Measurements from ENCODE around the gene BCL7B. TPM values are rescaled to one million over a fixed set of nuclear protein-coding genes. Genes with fewer than 3 reads are reported as not detected.
"Not testable (repeated sequence)": the region's sequence is repeated elsewhere in the genome, so short reads cannot be mapped to it uniquely, and the experiment has no call there.

Gene BCL7B
- total and polyA plus RNA-seq, 2 experiments from 2014 or later: 17.0 to 18.2 TPM

GRCh38 chr7:73536479-73536878 is 21.0 kb downstream of the BCL7B start (continued):
- TF ChIP-seq ZNF462 (CRISPR knock-in tag; IDR thresholded peaks at IDR 0.05): no peak

DNA sequence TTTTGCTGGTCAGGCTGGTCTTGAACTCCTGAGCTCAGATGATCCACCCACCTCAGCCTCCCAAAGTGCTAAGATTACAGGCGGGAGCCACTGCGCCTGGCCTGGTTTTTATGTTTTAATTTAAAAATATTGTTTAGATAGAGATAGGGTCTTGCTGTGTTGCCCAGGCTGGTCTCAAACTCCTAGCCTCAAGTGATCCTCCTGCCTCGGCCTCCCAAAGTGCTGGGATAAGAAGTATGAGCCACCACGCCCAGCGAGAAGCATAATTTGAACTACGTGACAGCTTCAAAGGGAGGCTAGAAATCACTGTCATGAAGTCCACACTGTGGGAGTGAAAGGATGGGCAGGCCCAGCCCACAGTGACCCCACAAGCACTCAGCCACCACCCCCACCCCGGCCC is 21.6 kb downstream of the BCL7B start:
- not testable (repeated sequence) for H3F3A ChIP-seq (replicated peaks; ENCODE audit: low read depth); H3K9me2 ChIP-seq (ENCODE audit: insufficient read depth); H2AFZ ChIP-seq; H3K27me3 Mint-ChIP-seq (ENCODE audit: insufficient read depth, low read depth, poor library complexity); H3K4me1 Mint-ChIP-seq; H3K27me3 ChIP-seq (ENCODE audit: insufficient read depth); H3K4me1 ChIP-seq (ENCODE audit: insufficient read depth); ATAC-seq; H3K27ac Mint-ChIP-seq; H3K4me2 ChIP-seq; H3K27ac ChIP-seq (ENCODE audit: low read depth); DNase-seq (ENCODE audit: low spot score); H3K9me3 Mint-ChIP-seq; H4K20me1 ChIP-seq (replicated peaks; ENCODE audit: insufficient read depth); H3K4me3 Mint-ChIP-seq; H3K79me2 ChIP-seq (replicated peaks; ENCODE audit: insufficient read depth); H3K4me3 ChIP-seq
- peaks cover 11% of the 10 kb centered on the region; the same call in 1 of the 2 replicates for H3K36me3 ChIP-seq (ENCODE audit: insufficient read depth)
- H3K36me3 Mint-ChIP-seq (ENCODE audit: low read depth): peaks cover 47% of the 10 kb centered on the region

DNA sequence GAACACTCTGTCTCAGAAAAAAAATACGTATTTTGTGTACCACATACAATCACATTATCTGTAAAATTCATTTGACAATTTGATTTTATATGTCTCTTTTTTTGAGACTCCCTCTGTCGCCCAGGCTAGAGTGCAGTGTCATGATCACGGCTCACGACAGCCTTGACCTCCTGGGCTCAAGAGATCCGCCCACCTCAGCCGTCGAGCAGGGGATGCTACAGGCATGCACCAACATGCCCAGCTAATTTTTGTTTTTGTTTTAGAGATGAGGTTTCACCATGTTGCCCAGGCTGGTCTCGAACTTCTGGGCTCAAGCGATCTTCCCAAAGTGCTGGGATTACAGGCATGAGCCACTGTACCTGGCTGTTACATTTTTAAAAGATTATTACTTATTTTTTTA is 23.7 kb downstream of the BCL7B start:
- no peak overlapping the region for H3K4me3 Mint-ChIP-seq
- DNase-seq (ENCODE audit: low spot score) (no peak), ATAC-seq (peak; percentile 62)
- Histone ChIP-seq H3K4me2 (no peak overlapping the region), H3K79me2 (replicated peaks; ENCODE audit: insufficient read depth) (no peaks in the 10 kb centered on the region), H2AFZ (no peak overlapping the region), H3K27ac (ENCODE audit: low read depth) (peak overlapping the region; percentile 78; the same call in 1 of the 2 replicates), H3K36me3 (ENCODE audit: insufficient read depth) (no peaks in the 10 kb centered on the region), H3K27me3 (ENCODE audit: insufficient read depth) (no peaks in the 10 kb centered on the region), H3K9me2 (ENCODE audit: insufficient read depth) (no peaks in the 10 kb centered on the region), H4K20me1 (replicated peaks; ENCODE audit: insufficient read depth) (no peaks in the 10 kb centered on the region), H3K4me1 (ENCODE audit: insufficient read depth) (no peaks in the 10 kb centered on the region), H3F3A (replicated peaks; ENCODE audit: low read depth) (no peaks in the 10 kb centered on the region), H3K4me3 (no peak overlapping the region)
- peaks cover 30% of the 10 kb centered on the region for H3K36me3 Mint-ChIP-seq (ENCODE audit: low read depth)
- H3K9me3 Mint-ChIP-seq: no peaks in the 10 kb centered on the region; the same call in 2 of the 3 replicates
- H3K27ac Mint-ChIP-seq: no peak overlapping the region
- H3K27me3 Mint-ChIP-seq (ENCODE audit: insufficient read depth, low read depth, poor library complexity): peaks cover 6% of the 10 kb centered on the region
- H3K4me1 Mint-ChIP-seq: no peaks in the 10 kb centered on the region
- TF ChIP-seq ZNF331 (CRISPR knock-in tag; IDR thresholded peaks at IDR 0.05; ENCODE audit: low read depth): no peak
- TF ChIP-seq STAT1 (IDR thresholded peaks at IDR 0.05; ENCODE audit: unreplicated experiment): no peak
- TF ChIP-seq EZH2phosphoT487 (IDR thresholded peaks at IDR 0.05; ENCODE audit: unreplicated experiment): no peak
- no peak for TF ChIP-seq POLR2AphosphoS5 (IDR thresholded peaks at IDR 0.05; ENCODE audit: low read depth)
- TF ChIP-seq JUNB (IDR thresholded peaks at IDR 0.05; ENCODE audit: unreplicated experiment): no peak
- TF ChIP-seq ZNF114 (CRISPR knock-in tag; IDR thresholded peaks at IDR 0.05): no peak
- no peak for TF ChIP-seq REST (IDR thresholded peaks at IDR 0.05; ENCODE audit: unreplicated experiment)
